KMS-11 (cell line): ENCODE results near the gene ARFGEF3.

Experiments used
- H2AFZ ChIP-seq: fragments of 200-600 bp; sonication (generic); 2 replicates; pipeline ENCODE4 v1.6.1; 2016; ENCODE audit warnings: antibody characterized with exemption, mixed run types, low read depth
- H3K27ac ChIP-seq: fragments of 200-600 bp; sonication (generic); 2 replicates; pipeline ENCODE4 v1.6.1; 2016; ENCODE audit warnings: mild to moderate bottlenecking, mixed run types
- H3K27me3 ChIP-seq: fragments of 200-600 bp; sonication (generic); 2 replicates; pipeline ENCODE4 v1.6.1; 2017; ENCODE audit warnings: mild to moderate bottlenecking, low read depth, mixed run types, moderate library complexity; ENCODE audit not compliant: insufficient read depth
- H3K36me3 ChIP-seq: fragments of 200-600 bp; sonication (generic); 2 replicates; pipeline ENCODE4 v1.6.1; 2017; ENCODE audit warnings: mild to moderate bottlenecking, mixed run types; ENCODE audit not compliant: insufficient read depth
- H3K4me1 ChIP-seq: fragments of 200-600 bp; sonication (generic); 2 replicates; pipeline ENCODE4 v1.6.1; 2016; ENCODE audit warnings: mild to moderate bottlenecking, low read depth, mixed run types; ENCODE audit not compliant: poor library complexity, severe bottlenecking
- H3K4me2 ChIP-seq: fragments of 200-600 bp; sonication (generic); 2 replicates; pipeline ENCODE4 v1.7.0; 2016; ENCODE audit warnings: mild to moderate bottlenecking, mixed run types
- H3K4me3 ChIP-seq: fragments of 200-600 bp; sonication (generic); IDR thresholded peaks from 2 replicates; pipeline ENCODE4 v1.6.1; 2017; ENCODE audit warnings: low read depth, low read length, mixed read lengths; ENCODE audit not compliant: insufficient read depth
- H3K79me2 ChIP-seq: fragments of 200-600 bp; sonication (generic); 2 replicates; pipeline ENCODE4 v1.6.1; 2016; ENCODE audit warnings: low read depth, mixed run types; ENCODE audit not compliant: insufficient read depth
- H3K9ac ChIP-seq: fragments of 200-600 bp; sonication (generic); 2 replicates; pipeline ENCODE4 v1.6.1; 2016; ENCODE audit warnings: mild to moderate bottlenecking, mixed run types
- H4K20me1 ChIP-seq: fragments of 200-600 bp; sonication (generic); 2 replicates; pipeline ENCODE4 v1.6.1; 2016; ENCODE audit warnings: mild to moderate bottlenecking, mixed run types; ENCODE audit not compliant: insufficient read depth
- TF ChIP-seq, protein P1 (sequence below): fragments of 200-600 bp; sonication (generic); conservative IDR thresholded peaks from 2 replicates; pipeline ENCODE4 v1.6.1; 2017; ENCODE audit warnings: low read depth, mild to moderate bottlenecking, antibody characterized with exemption, low read length, moderate library complexity, mixed read lengths

The ARFGEF3 gene

DNA sequence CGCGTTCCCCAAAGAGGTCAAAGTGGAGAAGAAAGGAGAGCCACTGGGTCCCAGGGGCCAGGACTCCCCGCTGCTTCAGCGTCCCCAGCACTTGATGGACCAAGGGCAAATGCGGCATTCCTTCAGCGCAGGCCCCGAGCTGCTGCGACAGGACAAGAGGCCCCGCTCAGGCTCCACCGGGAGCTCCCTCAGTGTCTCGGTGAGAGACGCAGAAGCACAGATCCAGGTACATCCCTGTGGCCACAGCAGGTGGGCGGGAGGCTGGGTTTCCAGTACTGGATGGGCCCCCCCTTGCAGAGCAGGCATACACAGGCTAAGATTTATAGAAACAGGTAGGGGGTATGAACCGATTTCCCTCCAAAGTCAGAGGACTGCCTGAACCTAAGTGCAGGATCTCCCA, 173.2 kb downstream of the ARFGEF3 start:
- no peaks in the 10 kb centered on the region for H3K36me3 ChIP-seq
- H3K4me3 ChIP-seq = no peak overlapping the region
- no peak overlapping the region for H3K9ac ChIP-seq
- no peaks in the 10 kb centered on the region for H3K27me3 ChIP-seq
- no peak overlapping the region for H3K4me2 ChIP-seq
- H3K4me1 ChIP-seq = no peaks in the 10 kb centered on the region
- H2AFZ ChIP-seq = no peak overlapping the region
- no peaks in the 10 kb centered on the region for H4K20me1 ChIP-seq
- H3K79me2 ChIP-seq = no peaks in the 10 kb centered on the region
- no peak overlapping the region for H3K27ac ChIP-seq
- TF ChIP-seq, protein P1, sequence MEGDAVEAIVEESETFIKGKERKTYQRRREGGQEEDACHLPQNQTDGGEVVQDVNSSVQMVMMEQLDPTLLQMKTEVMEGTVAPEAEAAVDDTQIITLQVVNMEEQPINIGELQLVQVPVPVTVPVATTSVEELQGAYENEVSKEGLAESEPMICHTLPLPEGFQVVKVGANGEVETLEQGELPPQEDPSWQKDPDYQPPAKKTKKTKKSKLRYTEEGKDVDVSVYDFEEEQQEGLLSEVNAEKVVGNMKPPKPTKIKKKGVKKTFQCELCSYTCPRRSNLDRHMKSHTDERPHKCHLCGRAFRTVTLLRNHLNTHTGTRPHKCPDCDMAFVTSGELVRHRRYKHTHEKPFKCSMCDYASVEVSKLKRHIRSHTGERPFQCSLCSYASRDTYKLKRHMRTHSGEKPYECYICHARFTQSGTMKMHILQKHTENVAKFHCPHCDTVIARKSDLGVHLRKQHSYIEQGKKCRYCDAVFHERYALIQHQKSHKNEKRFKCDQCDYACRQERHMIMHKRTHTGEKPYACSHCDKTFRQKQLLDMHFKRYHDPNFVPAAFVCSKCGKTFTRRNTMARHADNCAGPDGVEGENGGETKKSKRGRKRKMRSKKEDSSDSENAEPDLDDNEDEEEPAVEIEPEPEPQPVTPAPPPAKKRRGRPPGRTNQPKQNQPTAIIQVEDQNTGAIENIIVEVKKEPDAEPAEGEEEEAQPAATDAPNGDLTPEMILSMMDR = no peak

DNA sequence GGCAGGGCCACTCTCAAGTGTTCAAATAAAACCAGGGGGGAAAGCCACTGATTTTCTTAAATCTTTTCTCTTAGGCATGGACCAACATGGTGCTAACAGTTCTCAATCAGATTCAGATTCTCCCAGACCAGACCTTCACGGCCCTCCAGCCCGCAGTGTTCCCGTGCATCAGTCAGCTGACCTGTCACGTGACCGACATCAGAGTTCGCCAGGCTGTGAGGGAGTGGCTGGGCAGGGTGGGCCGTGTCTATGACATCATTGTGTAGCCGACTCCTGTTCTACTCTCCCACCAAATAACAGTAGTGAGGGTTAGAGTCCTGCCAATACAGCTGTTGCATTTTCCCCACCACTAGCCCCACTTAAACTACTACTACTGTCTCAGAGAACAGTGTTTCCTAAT, 174.5 kb downstream of the ARFGEF3 start:
- Histone ChIP-seq H3K27me3 (no peaks in the 10 kb centered on the region), H3K4me1 (no peaks in the 10 kb centered on the region), H3K4me3 (no peak overlapping the region), H3K79me2 (no peaks in the 10 kb centered on the region), H4K20me1 (no peaks in the 10 kb centered on the region), H3K36me3 (no peaks in the 10 kb centered on the region), H3K9ac (no peak overlapping the region), H3K27ac (no peak overlapping the region), H2AFZ (no peak overlapping the region), H3K4me2 (no peak overlapping the region)
- TF ChIP-seq, protein P1 = no peak

DNA sequence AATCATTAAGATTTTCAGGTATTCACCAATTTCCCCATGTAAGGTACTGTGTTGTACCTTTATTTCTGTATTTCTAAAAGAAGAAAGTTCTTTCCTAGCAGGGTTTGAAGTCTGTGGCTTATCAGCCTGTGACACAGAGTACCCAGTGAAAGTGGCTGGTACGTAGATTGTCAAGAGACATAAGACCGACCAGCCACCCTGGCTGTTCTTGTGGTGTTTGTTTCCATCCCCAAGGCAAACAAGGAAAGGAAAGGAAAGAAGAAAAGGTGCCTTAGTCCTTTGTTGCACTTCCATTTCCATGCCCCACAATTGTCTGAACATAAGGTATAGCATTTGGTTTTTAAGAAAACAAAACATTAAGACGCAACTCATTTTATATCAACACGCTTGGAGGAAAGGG, 175.3 kb downstream of the ARFGEF3 start:
- Histone ChIP-seq H4K20me1 (no peaks in the 10 kb centered on the region), H3K4me2 (no peak overlapping the region), H3K4me1 (no peaks in the 10 kb centered on the region), H2AFZ (no peak overlapping the region), H3K79me2 (no peaks in the 10 kb centered on the region), H3K36me3 (no peaks in the 10 kb centered on the region), H3K27me3 (no peaks in the 10 kb centered on the region), H3K27ac (no peak overlapping the region), H3K4me3 (no peak overlapping the region), H3K9ac (no peak overlapping the region)
- TF ChIP-seq, protein P1 = no peak

DNA sequence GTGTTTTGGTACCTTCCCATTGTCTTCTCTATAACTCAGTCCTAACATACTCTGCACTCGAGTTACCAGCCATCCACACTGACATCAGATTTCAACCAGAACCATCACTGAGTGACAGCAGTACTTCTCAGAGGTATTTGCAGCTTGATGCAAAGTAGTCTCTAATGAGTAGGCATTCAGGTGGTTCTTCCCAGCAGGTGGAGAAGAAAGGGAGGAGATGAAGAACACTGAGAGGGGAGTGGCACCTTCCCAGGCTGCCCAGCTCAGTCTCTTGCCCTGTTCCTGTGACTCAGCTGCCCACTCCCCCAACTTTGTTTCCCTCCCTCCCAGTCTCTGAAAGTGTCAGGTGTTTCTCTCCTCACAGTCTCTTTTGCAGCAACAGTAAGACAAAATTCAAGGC, 177.3 kb downstream of the ARFGEF3 start:
- Histone ChIP-seq H3K36me3 (no peaks in the 10 kb centered on the region), H4K20me1 (no peaks in the 10 kb centered on the region), H3K9ac (no peak overlapping the region), H3K4me3 (no peak overlapping the region), H2AFZ (no peak overlapping the region), H3K27ac (no peak overlapping the region), H3K79me2 (no peaks in the 10 kb centered on the region), H3K4me2 (no peak overlapping the region), H3K4me1 (no peaks in the 10 kb centered on the region), H3K27me3 (no peaks in the 10 kb centered on the region)
- TF ChIP-seq, protein P1 = no peak

DNA sequence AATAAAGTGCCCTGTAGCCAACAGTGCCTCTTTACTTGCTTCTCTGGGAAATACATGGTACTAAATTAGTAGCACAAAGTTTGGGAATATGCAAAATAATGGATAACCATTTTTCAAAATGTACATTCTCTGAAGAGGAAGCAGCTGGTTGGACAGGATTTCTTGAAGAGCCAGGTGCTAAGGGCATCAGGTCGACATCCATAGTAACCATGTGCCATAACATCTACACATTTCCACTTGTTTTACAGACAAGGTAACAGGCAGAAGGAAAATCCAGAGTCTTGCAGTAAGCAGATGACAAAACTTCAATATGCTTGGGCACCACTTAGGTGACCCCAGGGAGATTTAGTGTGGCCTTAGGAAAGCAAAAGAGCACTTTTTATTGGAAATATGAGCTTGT, 179.4 kb downstream of the ARFGEF3 start:
- H4K20me1 ChIP-seq = no peaks in the 10 kb centered on the region
- TF ChIP-seq, protein P1 = no peak
- H3K4me2 ChIP-seq = no peak overlapping the region
- no peaks in the 10 kb centered on the region for H3K27me3 ChIP-seq
- H3K4me1 ChIP-seq = peaks cover 8% of the 10 kb centered on the region
- no peaks in the 10 kb centered on the region for H3K79me2 ChIP-seq
- no peak overlapping the region for H3K4me3 ChIP-seq
- no peak overlapping the region for H3K27ac ChIP-seq
- H3K36me3 ChIP-seq = no peaks in the 10 kb centered on the region
- no peak overlapping the region for H2AFZ ChIP-seq
- no peak overlapping the region for H3K9ac ChIP-seq
